CD14-positive monocyte (primary cell): Measurements from ENCODE around the gene ZNF672. TPM values are rescaled to one million over a fixed set of nuclear protein-coding genes. Genes with fewer than 3 reads are reported as not detected.

ENCODE experiments used
- DNase-seq, 3 donors: peaks; one replicate each; pipeline ENCODE4 v3.0.0-alpha.2; 2011 to 2022
- H2AFZ ChIP-seq: 2 replicates; pipeline ENCODE4 v1.6.0; 2012; ENCODE audit warnings: mild to moderate bottlenecking, low read depth, low read length, inconsistent platforms; ENCODE audit not compliant: insufficient read depth, poor library complexity, severe bottlenecking
- H3K27ac ChIP-seq, 2 donors: 1 replicate in 1 of 2; 2 replicates in 1 of 2; pipeline ENCODE4 v1.5.1; 2012 to 2013; ENCODE audit warnings: low read length in 2 of 2, control low read depth in 1 of 2, inconsistent platforms in 1 of 2, low read depth in 1 of 2, mild to moderate bottlenecking in 1 of 2
- H3K27me3 ChIP-seq, 2 donors: one replicate each; pipeline versions ENCODE4 v1.6.0 to v1.6.1; 2011 to 2013; ENCODE audit warnings: low read length in 2 of 2; ENCODE audit not compliant: control insufficient read depth in 2 of 2, insufficient read depth in 2 of 2
- H3K36me3 ChIP-seq, 2 donors: replicated peaks in 1 of 2; 1 replicate in 1 of 2; 2 replicates in 1 of 2; pipeline versions ENCODE4 v1.5.1 to v1.6.1; 2012 to 2013; ENCODE audit warnings: low read length in 2 of 2, control low read depth in 1 of 2, inconsistent platforms in 1 of 2, mild to moderate bottlenecking in 1 of 2; ENCODE audit not compliant: insufficient read depth in 2 of 2, control insufficient read depth in 1 of 2
- H3K4me1 ChIP-seq, 2 donors: 1 replicate in 1 of 2; 2 replicates in 1 of 2; pipeline versions ENCODE4 v1.5.1 to v1.6.1; 2012 to 2013; ENCODE audit warnings: low read length in 2 of 2, control low read depth in 1 of 2, inconsistent platforms in 1 of 2, mild to moderate bottlenecking in 1 of 2, moderate library complexity in 1 of 2; ENCODE audit not compliant: insufficient read depth in 2 of 2, control insufficient read depth in 1 of 2
- H3K4me2 ChIP-seq: replicated peaks from 2 replicates; pipeline ENCODE3; 2012; ENCODE audit warnings: low read length, moderate library complexity, mild to moderate bottlenecking; ENCODE audit not compliant: poor library complexity, severe bottlenecking; ENCODE audit errors: extremely low read depth
- H3K4me3 ChIP-seq, 3 experiments: fragments of 200-600 bp in 1 of 3; sonication (generic) in 1 of 3; replicated peaks in 1 of 3; 1 replicate in 2 of 3; 2 replicates in 1 of 3; pipeline ENCODE4 v1.5.1; 2011 to 2013; ENCODE audit warnings: low read length in 3 of 3, mild to moderate bottlenecking in 3 of 3, control low read depth in 2 of 3, low read depth in 2 of 3, inconsistent platforms in 1 of 3, moderate library complexity in 1 of 3
- H3K79me2 ChIP-seq: 2 replicates; pipeline ENCODE4 v1.6.0; 2012; ENCODE audit warnings: mild to moderate bottlenecking, control low read depth, inconsistent platforms, low read length, moderate library complexity; ENCODE audit not compliant: insufficient read depth
- H3K9ac ChIP-seq: 2 replicates; pipeline ENCODE4 v1.6.0; 2017; ENCODE audit warnings: low read length, mild to moderate bottlenecking; ENCODE audit not compliant: insufficient read depth, poor library complexity, severe bottlenecking
- H3K9me3 ChIP-seq, 2 donors: replicated peaks in 1 of 2; 1 replicate in 1 of 2; 2 replicates in 1 of 2; pipeline versions ENCODE4 v1.5.1 to v1.6.1; 2012 to 2013; ENCODE audit warnings: low read length in 2 of 2, control low read depth in 1 of 2; ENCODE audit not compliant: control insufficient read depth in 1 of 2, insufficient read depth in 1 of 2
- H4K20me1 ChIP-seq: 2 replicates; pipeline ENCODE4 v1.6.0; 2012; ENCODE audit warnings: mild to moderate bottlenecking, low read length, control low read depth, moderate library complexity; ENCODE audit not compliant: insufficient read depth
- H3K27ac Mint-ChIP-seq, 7 donors: one replicate each; pipeline ENCODE4 v1.8.0; 2020; ENCODE audit warnings: mild to moderate bottlenecking in 7 of 7, mixed read lengths in 7 of 7, moderate library complexity in 6 of 7, inconsistent platforms in 2 of 7
- H3K27me3 Mint-ChIP-seq, 3 donors: one replicate each; pipeline ENCODE4 v1.8.0; 2021 to 2022; ENCODE audit warnings: low read depth in 3 of 3, mild to moderate bottlenecking in 3 of 3, mixed read lengths in 3 of 3, moderate library complexity in 3 of 3, inconsistent platforms in 1 of 3
- H3K36me3 Mint-ChIP-seq, 2 donors: one replicate each; pipeline ENCODE4 v1.8.0; 2020; ENCODE audit warnings: mixed read lengths in 2 of 2, inconsistent platforms in 1 of 2, mild to moderate bottlenecking in 1 of 2
- H3K4me1 Mint-ChIP-seq: one replicate; pipeline ENCODE4 v1.8.0; 2020; ENCODE audit warnings: mild to moderate bottlenecking, mixed read lengths
- H3K4me3 Mint-ChIP-seq, 2 donors: one replicate each; pipeline ENCODE4 v1.8.0; 2020; ENCODE audit warnings: mild to moderate bottlenecking in 2 of 2, mixed read lengths in 2 of 2, moderate library complexity in 1 of 2
- H3K9me3 Mint-ChIP-seq, 7 donors: one replicate each; pipeline ENCODE4 v1.8.0; 2020 to 2022; ENCODE audit warnings: mixed read lengths in 7 of 7, mild to moderate bottlenecking in 6 of 7, moderate library complexity in 6 of 7, inconsistent platforms in 2 of 7
- WGBS: methylation state at CpG from one replicate; pipeline ENCODE4 v1.1.5; 2013; ENCODE audit warnings: missing lambda C conversion rate; ENCODE audit not compliant: insufficient coverage; 5-methylcytosine and 5-hydroxymethylcytosine counted together
- intact Hi-C, 2 donors: fragments of 100-400 bp; cut with micrococcal nuclease; formaldehyde crosslinking; loops; one replicate each; pipeline versions ENCODE4 v1.15.0 to v1.15.1; 2023
- polyA plus RNA-seq, 3 donors: library from polyadenylated mRNA; depleted of rRNA in 1 of 3; unstranded in 2 of 3; stranded (reverse) in 1 of 3; fragments of 300-500 nt in 2 of 3; fragments of >200 nt in 1 of 3; fragmentation: Illumina TruSeq in 2 of 3; gene quantifications; 1 replicate in 2 of 3; 2 replicates in 1 of 3; pipeline ENCODE4 v1.2.3, GENCODE V29; 2012 to 2021
- TF ChIP-seq, protein P1 (sequence below): fragments of 200-600 bp; IDR thresholded peaks from one replicate; pipeline ENCODE4 v1.8.0; 2022; ENCODE audit warnings: antibody characterized with exemption, mild to moderate bottlenecking

Gene ZNF672
- polyA plus RNA-seq, 3 donors, result 21.2 to 23.9 (median 23.4) TPM

DNA sequence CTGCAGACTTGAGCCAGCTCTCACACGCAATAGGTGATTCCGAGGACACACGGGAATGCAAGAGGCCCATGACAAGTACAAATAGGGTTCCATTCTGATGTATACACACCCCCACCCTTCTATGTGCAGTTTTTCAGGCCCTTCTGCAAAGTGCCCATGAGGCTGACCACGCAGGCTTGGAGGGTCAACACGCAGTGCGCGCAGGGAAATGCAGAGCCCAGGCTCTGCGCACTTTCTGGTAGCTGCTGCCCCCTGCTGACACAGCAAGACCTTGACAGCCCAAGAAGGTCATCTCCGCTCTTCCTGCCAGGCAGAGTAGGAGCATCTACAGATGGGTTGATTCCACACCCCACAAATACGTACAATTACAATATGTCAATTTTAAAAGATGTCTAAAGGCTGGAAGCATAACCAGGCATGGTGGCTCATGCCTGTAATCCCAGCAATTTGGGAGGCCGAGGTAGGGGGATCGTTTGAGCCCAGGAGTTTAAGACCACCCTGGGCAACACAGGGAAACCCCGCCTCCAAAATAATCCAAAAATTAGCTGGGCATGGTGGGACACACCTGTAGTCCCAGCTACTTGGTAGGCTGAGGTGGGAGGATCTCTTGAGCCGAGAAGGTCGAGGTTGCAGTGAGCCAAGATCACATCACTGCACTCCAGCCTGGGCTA, 30.8 kb upstream of the ZNF672 start:
- H3K79me2 ChIP-seq, result no peaks in the 10 kb centered on the region

DNA sequence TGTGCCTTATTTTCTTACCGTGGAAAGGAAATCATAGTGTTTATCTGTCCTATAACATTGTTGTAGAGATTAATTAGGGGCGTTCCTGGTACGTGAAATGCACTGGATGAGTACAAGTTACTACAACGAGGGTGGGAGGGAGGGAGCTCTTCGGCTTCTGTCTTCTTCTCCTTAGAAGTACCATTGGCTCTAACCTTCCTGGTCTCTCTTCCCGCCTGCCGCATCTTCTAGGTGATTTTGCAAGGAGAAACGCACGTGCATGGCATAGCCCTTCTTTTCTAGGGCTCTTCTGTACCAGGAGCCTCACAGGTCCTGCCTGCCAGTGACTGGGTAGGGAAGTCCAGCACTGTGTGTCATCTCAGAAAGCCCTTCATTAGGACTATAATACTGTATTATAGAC, 29.1 kb upstream of the ZNF672 start:
- no peaks in the 10 kb centered on the region for H3K9me3 ChIP-seq
- no peak for DNase-seq
- H3K4me3 ChIP-seq, result no peak overlapping the region
- H3K4me3 Mint-ChIP-seq, result no peak overlapping the region
- TF ChIP-seq, protein P1, sequence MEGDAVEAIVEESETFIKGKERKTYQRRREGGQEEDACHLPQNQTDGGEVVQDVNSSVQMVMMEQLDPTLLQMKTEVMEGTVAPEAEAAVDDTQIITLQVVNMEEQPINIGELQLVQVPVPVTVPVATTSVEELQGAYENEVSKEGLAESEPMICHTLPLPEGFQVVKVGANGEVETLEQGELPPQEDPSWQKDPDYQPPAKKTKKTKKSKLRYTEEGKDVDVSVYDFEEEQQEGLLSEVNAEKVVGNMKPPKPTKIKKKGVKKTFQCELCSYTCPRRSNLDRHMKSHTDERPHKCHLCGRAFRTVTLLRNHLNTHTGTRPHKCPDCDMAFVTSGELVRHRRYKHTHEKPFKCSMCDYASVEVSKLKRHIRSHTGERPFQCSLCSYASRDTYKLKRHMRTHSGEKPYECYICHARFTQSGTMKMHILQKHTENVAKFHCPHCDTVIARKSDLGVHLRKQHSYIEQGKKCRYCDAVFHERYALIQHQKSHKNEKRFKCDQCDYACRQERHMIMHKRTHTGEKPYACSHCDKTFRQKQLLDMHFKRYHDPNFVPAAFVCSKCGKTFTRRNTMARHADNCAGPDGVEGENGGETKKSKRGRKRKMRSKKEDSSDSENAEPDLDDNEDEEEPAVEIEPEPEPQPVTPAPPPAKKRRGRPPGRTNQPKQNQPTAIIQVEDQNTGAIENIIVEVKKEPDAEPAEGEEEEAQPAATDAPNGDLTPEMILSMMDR, result no peak
- peaks cover 71% of the 10 kb centered on the region for H3K4me1 Mint-ChIP-seq
- no peaks in the 10 kb centered on the region for H3K79me2 ChIP-seq
- no CpG with 5 or more reads among the region's 9 CpGs for WGBS
- H3K27me3 ChIP-seq, result no peaks in the 10 kb centered on the region
- H3K9me3 Mint-ChIP-seq, result no peaks in the 10 kb centered on the region
- peaks cover 29 to 39% of the 10 kb centered on the region in 2 donors for H3K36me3 Mint-ChIP-seq
- H3K27ac Mint-ChIP-seq, result no peak overlapping the region
- H3K36me3 ChIP-seq, result peaks cover 23 to 34% of the 10 kb centered on the region in 2 donors
- peaks cover 0 to 1% (median 0%) of the 10 kb centered on the region in 3 donors for H3K27me3 Mint-ChIP-seq
- H2AFZ ChIP-seq, result no peak overlapping the region
- intact Hi-C loops, result loop anchor here (5.0 kb wide), 3 partner anchors 107 to 567 kb away; partner anchors contain the start of gene OR14I1 (in 1 of the 2)
- no peak overlapping the region for H3K9ac ChIP-seq
- H3K27ac ChIP-seq, result no peak overlapping the region
- H3K4me2 ChIP-seq, result no peak overlapping the region
- H3K4me1 ChIP-seq, result peaks cover 67 to 71% of the 10 kb centered on the region in 2 donors
- H4K20me1 ChIP-seq, result no peaks in the 10 kb centered on the region

More for the DNA sequence above, 30.8 kb upstream of the ZNF672 start:
- H4K20me1 ChIP-seq, result no peaks in the 10 kb centered on the region
- Mint-ChIP-seq H3K4me3 (peak overlapping the region in 1 of 2 donors; percentile 39), H3K36me3 (peaks cover 12 to 22% of the 10 kb centered on the region in 2 donors), H3K9me3 (no peaks in the 10 kb centered on the region), H3K4me1 (peaks cover 68% of the 10 kb centered on the region), H3K27me3 (no peaks in the 10 kb centered on the region), H3K27ac (peak overlapping the region; percentile 31 to 98 (median 76))
- peak overlapping the region in 1 of 3 experiments; percentile 70 for H3K4me3 ChIP-seq
- no peak overlapping the region for H3K9ac ChIP-seq
- H3K4me2 ChIP-seq, result peak overlapping the region; percentile 36
- peak; percentile 68 to 75 (median 74) for DNase-seq
- TF ChIP-seq, protein P1, result peak; percentile 93
- H3K4me1 ChIP-seq, result peaks cover 67 to 71% of the 10 kb centered on the region in 2 donors
- H3K27me3 ChIP-seq, result no peaks in the 10 kb centered on the region
- intact Hi-C loops, result loop anchor here (2.0 to 5.0 kb wide), 4 partner anchors 105 to 565 kb away; partner anchors contain the start of gene OR14I1 (in 1 of the 2)
- H3K36me3 ChIP-seq, result peaks cover 6 to 17% of the 10 kb centered on the region in 2 donors
- H2AFZ ChIP-seq, result no peak overlapping the region
- H3K27ac ChIP-seq, result peak overlapping the region; percentile 86 to 89
- no peaks in the 10 kb centered on the region for H3K9me3 ChIP-seq
- WGBS, result 31% methylated on average over 9 of the region's 15 CpGs
